Right kidney (tissue), 1 donor: ENCODE measurements around the gene OBSCN.
"Not testable (repeated sequence)": the region's sequence is repeated elsewhere in the genome, so short reads cannot be mapped to it uniquely, and the experiment has no call there.

Experiments
- DNase-seq: peaks from one replicate; pipeline ENCODE4 v3.0.0-alpha.2; 2016

Gene OBSCN

DNA sequence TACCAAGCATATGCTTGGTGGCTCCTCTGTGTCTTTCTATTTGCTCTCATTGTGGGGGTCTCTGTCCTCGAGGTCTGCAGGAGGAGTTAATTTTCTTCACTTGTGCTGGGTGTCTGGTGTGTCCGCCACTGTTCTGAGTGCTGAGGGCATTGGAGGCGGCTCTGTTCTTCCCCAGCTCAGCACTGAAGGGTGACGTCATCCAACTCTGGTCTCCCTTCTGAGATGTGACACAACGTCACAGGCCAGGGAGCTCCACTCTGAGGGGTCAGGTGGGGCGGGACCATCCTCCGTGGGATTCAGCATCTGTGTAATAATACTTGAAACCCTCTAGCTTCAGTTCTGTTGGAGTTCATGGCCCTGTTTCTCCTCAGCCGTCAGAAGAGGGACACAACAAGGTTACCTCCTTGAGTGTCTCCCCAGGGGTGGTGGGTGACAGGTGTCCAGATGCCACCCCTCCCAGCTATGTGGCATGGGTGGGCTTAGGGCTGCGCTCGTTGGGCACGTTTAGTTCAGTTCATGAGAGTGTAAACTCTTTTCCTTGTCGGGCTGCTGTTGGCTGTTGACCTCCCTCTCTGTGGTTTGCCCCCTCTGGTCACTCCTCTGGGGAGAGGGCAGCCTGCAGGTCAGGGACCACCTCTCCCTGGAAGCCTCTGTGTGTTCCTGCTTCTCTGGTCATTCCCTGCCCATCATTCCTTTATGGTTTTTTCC is 39.1 kb upstream of the OBSCN start:
- DNase-seq, result no peak

- DNase-seq, result no peak
These were observed 38.5 kb upstream of the OBSCN start for GRCh38 chr1:228169345-228169744.

DNA sequence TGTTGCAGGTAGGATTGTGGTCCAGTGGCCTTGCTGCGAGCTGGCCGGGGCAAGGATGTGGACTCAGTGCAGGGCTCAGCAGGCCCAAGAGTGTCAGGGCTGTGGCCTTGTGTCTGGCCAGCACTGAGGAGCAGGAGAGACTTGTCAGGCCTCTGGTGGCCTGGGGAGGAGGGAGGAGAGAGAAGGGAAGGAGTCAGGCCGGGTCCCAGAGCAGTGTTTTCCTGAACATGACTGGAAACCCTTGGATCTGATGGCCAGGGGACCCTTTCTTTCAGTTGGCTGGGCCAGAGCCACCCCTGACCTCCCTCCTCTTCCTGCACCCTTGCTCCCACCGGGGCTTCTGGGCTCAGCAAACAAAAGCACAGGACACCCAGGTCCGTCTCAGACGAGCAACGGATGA is 37.2 kb upstream of the OBSCN start:
- DNase-seq, result no peak

DNA sequence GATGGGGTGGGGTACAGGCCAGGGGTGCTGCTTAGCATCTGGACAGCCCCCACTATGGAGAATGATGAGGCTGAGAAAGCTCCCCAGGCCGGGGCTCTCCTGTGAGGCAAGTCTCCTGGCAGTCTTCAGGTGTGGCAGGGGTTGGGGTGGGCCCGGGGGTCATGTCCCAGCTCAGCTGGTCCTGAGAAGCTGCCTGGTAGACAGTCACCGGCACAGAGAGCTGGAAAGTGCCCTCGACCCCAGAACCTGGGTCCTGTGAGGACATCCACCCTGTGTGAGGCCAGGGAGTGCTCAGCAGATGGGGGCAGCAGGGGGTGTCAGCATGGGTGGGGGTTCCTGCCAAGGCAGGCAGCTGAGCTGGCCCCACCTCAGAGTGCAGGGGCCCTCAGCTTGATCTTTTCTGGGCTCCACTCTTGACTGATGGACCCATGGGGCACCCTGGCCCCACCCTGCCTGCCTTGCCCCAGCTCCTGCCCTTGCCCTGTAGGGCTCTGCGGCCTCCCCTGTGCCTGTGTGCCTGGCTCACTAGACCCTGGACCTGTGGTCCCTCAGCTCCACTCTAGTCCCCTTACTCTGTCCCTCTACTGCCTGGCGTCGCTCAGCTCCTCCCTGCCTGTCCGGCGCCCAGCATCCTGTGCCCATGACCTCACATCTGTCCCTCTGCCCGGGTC is 36.5 kb upstream of the OBSCN start:
- DNase-seq, result no peak

- DNase-seq, result no peak
These were observed 35.0 kb upstream of the OBSCN start for GRCh38 chr1:228172591-228173527.

GRCh38 chr1:228173528-228174481 is 34.0 kb upstream of the OBSCN start:
- not testable (repeated sequence) for DNase-seq

DNA sequence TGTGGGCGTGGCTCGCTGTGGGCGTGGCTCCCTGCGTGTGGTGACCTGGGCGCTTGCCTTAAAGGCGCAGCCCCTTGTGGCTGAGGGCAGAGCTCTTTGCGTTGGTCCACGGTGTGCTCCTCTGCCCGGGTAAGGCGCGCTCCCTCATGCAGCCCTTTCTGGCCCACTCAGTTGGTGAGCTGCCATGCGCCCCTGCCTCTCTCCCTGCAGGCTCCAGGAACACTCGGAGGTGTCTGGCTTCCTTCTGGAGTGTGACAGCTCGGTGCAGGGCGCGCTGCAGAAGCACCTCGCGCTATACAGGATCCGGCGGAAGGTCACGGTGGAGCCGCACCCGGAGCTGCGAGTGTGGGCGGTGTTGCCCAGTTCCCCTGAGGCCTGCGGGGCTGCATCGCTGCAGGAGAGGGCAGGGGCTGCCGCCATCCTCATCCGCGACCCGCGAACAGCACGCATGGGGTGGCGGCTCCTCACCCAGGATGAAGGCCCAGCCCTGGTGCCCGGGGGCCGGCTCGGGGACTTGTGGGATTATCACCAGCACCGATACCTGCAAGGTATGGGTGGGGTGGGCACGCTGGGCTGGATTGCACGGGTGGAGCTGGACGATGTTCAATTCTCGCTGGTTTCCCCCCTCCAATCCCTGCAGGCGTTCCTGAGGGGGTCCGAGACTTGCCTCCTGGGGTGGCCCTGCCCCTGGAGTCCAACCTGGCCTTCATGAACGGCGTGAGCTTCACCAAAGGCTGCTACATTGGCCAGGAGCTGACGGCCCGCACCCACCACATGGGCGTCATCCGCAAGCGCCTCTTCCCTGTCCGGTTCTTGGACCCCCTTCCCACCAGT is 33.1 kb upstream of the OBSCN start:
- DNase-seq, result no peak

DNA sequence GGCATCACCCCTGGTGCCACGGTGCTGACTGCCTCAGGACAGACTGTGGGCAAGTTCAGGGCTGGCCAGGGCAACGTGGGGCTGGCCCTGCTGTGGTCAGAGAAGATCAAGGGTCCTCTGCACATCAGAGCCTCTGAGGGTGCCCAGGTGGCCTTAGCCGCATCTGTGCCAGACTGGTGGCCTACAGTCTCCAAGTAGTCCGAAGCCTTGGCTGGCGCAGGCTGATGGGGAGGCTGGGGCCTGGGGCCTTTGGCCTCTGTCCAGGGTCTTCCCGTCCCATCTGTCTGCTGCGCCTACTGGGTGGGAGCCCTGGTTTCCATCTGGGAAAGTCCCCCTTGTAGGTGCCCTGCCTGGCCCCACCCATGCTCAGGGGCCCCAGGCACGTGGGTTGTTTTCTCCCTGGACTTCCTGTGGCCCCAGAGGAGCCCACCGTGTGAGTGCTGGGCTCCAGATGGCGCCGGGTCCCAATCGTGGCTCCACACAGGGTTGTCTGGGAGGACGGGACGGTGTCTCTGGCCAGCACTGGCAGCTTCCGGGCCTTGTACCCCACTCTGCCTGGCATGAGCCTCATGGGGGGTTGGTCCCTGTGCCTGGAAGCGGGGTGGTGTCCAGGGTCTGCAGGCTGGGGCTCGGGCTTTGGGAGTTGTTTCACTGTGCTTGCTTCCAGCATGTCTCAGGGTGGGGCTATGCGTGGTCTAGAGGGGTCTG is 32.4 kb upstream of the OBSCN start:
- no peak for DNase-seq

GRCh38 chr1:228176024-228176395 is 31.8 kb upstream of the OBSCN start:
- DNase-seq, result no peak

DNA sequence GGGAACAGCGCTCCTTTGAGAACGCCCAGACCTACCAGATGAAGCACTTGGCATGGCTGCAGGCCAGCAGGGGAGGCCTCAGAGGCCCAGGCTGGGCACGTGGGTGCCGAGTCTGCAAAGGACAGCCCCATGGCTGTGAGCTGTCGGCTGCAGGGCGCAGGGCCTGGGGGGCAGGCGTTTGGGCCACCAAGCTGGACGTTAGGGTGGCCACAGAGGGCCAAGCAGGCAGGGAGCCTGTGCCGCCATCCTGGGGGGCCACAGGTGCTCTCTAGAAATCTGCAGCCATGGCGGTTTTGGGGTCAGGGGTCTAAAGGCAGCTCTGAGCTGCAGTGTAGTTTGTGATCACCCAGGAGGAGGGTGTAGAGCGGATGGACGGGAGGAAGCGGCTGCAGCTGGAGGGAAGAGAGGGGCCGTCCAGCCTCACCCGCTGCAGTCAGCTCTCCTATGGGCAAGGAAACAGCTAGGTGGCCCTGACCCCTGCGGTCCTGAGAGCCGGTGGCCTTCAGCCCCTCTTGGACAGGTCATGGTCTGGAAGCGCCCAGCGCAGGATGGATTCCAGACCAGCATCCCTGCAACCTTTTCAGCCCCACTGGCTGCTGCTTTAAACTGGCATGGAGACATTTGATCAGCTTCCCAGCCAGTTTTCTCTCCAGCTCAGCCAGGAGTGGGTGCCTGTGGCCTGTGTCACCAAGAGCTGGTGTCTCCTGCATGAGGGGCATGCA is 31.2 kb upstream of the OBSCN start:
- no peak for DNase-seq

- no peak for DNase-seq
These were observed 30.7 kb upstream of the OBSCN start for GRCh38 chr1:228177183-228177475.

- DNase-seq, result no peak
These were observed 29.8 kb upstream of the OBSCN start for GRCh38 chr1:228177721-228178710.

GRCh38 chr1:228178737-228179684 is 28.8 kb upstream of the OBSCN start:
- no peak for DNase-seq

DNA sequence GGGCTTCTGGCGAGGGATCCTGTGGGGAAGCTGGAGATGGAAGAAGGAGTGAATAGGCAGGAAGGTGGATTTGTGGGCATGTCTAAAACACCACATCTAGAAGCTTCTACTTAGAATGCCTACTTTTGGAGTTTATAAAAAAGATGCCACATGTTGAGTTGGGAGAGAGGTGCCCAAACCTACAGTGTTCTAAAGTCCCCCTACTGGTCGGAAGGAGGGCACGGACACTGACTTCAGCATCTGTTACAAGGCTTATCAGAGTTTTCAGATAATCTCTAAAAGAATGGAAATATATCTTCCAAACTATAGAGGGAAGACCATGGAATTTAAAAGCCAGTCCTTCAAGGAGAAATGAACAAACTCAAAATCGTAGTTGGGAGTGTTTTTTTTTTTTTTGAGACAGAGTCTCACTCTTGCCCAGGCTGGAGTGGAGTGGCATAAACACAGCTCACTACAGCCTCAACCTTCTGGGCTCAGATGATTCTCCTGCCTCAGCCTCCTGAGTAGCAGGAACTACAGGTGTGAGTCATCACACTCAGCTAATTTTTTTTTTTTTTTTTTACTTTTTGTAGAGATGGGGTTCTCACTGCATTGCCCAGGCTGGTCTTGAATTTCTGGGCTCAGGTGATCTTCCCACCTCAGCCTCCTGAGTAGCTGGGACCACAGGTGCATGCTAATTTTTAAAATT is 27.4 kb upstream of the OBSCN start:
- DNase-seq, result no peak

DNA sequence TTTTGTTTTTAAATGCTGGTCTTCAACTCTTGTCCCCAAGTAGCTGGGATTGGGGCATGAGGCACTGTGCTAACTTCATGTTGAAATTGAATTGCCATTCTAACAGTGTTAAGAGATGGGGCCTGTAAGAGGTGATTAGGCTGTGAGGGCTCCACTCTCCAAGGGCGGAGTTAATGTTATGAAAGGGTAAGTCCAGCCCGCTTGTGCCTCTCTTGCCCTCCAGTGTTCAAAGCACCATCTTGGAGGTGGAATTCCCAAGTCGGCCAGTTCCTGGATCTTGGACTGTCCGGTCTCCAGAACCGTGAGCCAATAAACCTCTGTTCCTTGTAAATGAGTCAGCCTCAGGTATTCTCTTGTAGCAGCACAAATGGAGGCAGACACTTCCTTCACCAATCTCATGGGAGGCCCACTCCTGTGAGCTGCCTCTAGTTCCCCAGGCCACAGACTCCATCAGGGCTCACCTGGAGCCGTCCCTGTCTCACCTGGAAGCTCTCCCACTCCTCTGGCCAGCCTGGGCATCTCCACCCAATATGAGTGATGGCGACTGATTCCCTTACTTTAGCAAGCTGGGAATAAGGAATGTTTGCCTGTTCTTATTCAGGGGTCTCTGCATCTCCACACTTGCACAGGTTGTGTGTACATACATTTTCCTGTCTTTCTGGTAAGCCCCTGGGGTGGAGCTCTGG is 26.7 kb upstream of the OBSCN start:
- no peak for DNase-seq

DNA sequence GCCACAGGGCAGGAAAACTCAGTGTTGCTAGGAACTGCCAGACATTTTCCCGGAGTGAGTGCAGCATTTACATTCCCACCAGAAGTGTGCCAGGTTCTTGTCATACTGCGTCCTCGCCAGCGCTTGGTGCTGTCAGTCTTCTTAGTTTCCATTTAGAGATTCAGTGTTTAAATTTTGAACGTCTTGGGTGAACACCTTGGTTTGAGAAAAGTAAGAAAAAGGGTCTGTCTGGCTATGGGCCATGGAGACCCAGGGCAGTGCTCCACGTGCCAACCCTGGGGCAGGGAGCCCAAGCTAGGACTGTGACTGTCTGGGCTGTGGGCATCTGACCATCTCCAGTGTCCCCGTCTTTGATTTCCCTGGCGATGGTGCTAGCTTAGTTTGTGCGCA is 26.2 kb upstream of the OBSCN start:
- DNase-seq, result no peak
